PC-9 (cell line): Measurements from ENCODE around the gene SAMSN1.

Experiments used
- CTCF ChIP-seq: fragments of 200-600 bp; sonication (generic); conservative IDR thresholded peaks from 2 replicates; pipeline ENCODE4 v1.6.1; 2017; ENCODE audit warnings: mixed run types, antibody characterized with exemption, mild to moderate bottlenecking, moderate library complexity
- EZH2 ChIP-seq: fragments of 200-600 bp; sonication (generic); IDR thresholded peaks from 2 replicates; pipeline ENCODE4 v1.8.0; 2017; ENCODE audit warnings: antibody characterized with exemption, low read depth

DNA sequence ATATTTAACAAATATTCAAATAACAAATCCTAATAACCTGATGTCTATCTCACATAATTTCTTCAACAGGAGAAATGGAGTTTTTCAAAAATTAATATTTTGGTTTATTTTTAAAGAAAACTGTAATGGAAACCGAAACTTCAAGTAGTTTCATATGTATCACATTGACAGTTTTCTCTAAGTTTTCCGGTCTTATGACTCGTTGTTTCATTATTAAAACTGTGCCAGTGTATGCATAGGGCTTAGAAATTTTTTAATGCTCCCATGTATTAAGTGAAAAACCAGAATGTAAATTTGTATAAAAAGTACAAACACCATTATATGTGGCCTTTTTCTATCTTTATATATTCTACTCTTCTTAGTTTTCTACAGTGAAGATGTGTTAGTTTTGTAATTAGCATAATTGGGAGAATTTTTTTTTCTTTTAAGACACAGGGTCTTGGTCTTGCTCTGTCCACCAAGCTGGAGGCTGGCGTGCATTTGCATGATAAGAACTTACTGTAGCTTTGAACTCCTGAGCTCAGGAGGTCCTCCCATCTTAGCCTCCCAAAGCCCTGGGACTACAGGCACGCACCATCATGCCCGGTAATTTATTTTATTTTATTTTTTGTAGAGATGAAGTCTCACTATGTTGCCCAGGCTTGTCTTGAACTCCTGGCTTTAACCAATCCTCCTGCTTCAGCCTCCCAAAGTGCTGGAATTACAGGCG is 43.9 kb upstream of the SAMSN1 start:
- no peak for TF ChIP-seq CTCF
- TF ChIP-seq EZH2, result no peak
